BE2C (cell line): ENCODE results near the gene PDE9A.

Experiments
- DNase-seq: peaks from one replicate; pipeline ENCODE4 v3.0.0-alpha.2; 2020
- H3K27me3 ChIP-seq: fragments of 250-450 bp; sonication (Bioruptor Pico); 2 replicates; pipeline ENCODE4 v1.5.1; 2020; ENCODE audit warnings: mild to moderate bottlenecking
- H3K36me3 ChIP-seq: fragments of 250-450 bp; sonication (Bioruptor Pico); 2 replicates; pipeline ENCODE4 v1.5.1; 2020; ENCODE audit warnings: mild to moderate bottlenecking
- H3K4me1 ChIP-seq: fragments of 250-450 bp; sonication (Bioruptor Pico); 2 replicates; pipeline ENCODE4 v1.5.1; 2020
- H3K4me3 ChIP-seq: 2 replicates; pipeline ENCODE4 v1.5.1; 2011; ENCODE audit warnings: low read depth, low read length
- H3K9me3 ChIP-seq: fragments of 250-450 bp; sonication (Bioruptor Pico); 2 replicates; pipeline ENCODE4 v1.5.1; 2020
- TF ChIP-seq, protein P1 (sequence below): IDR thresholded peaks from 2 replicates; pipeline ENCODE4 v1.5.1; 2012; ENCODE audit warnings: mild to moderate bottlenecking, low read depth, low read length

PDE9A gene

DNA sequence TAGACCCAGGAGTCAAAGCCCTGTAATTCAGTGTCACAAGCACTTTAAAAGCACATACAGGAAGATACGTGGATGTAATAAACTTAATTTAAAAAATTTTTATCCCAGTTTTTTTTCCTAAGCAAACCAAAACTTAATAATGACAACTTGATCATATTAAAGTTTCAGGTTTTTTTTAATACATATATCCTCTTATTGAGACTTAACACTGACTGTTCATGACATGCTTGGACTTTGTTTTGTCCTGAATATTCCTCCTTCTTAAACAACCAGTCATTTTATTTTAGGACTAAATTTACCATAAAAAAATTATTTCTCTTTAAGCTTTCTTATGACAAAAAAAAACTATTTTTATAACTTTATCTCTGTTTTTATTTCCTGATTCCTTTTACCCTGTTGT lies 161.8 kb downstream of the PDE9A start:
- TF ChIP-seq, protein P1, sequence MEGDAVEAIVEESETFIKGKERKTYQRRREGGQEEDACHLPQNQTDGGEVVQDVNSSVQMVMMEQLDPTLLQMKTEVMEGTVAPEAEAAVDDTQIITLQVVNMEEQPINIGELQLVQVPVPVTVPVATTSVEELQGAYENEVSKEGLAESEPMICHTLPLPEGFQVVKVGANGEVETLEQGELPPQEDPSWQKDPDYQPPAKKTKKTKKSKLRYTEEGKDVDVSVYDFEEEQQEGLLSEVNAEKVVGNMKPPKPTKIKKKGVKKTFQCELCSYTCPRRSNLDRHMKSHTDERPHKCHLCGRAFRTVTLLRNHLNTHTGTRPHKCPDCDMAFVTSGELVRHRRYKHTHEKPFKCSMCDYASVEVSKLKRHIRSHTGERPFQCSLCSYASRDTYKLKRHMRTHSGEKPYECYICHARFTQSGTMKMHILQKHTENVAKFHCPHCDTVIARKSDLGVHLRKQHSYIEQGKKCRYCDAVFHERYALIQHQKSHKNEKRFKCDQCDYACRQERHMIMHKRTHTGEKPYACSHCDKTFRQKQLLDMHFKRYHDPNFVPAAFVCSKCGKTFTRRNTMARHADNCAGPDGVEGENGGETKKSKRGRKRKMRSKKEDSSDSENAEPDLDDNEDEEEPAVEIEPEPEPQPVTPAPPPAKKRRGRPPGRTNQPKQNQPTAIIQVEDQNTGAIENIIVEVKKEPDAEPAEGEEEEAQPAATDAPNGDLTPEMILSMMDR: no peak
- H3K27me3 ChIP-seq: no peaks in the 10 kb centered on the region
- H3K4me3 ChIP-seq: no peak overlapping the region
- peaks cover 3% of the 10 kb centered on the region; the same call in 1 of the 2 replicates for H3K9me3 ChIP-seq
- no peaks in the 10 kb centered on the region for H3K36me3 ChIP-seq
- DNase-seq: no peak
- no peaks in the 10 kb centered on the region for H3K4me1 ChIP-seq

DNA sequence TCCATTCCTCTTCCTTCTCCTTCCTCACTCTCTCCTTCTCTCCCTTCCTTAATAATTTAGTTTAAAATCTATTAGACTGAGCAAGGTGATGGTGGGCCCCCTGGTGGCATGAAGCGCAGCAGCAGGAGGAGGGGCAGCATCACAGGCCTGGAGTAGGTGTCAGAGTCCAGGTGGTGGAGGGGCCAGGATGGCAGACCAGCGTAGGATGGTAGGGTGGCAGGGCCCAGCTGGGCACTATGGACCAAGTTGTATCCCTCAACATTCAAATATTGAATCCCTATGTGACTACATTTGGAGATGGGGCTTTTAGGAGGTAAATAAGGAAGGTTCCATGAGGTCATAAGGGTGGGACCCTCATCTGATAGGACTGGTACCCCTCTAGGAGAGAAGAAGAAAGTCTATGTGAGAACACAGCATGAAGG lies 164.9 kb downstream of the PDE9A start:
- Histone ChIP-seq H3K4me3 (no peak overlapping the region), H3K4me1 (no peaks in the 10 kb centered on the region), H3K9me3 (peaks cover 3% of the 10 kb centered on the region; the same call in 1 of the 2 replicates), H3K27me3 (no peaks in the 10 kb centered on the region), H3K36me3 (no peaks in the 10 kb centered on the region)
- TF ChIP-seq, protein P1: peak; percentile 90
- peak; percentile 60 for DNase-seq

DNA sequence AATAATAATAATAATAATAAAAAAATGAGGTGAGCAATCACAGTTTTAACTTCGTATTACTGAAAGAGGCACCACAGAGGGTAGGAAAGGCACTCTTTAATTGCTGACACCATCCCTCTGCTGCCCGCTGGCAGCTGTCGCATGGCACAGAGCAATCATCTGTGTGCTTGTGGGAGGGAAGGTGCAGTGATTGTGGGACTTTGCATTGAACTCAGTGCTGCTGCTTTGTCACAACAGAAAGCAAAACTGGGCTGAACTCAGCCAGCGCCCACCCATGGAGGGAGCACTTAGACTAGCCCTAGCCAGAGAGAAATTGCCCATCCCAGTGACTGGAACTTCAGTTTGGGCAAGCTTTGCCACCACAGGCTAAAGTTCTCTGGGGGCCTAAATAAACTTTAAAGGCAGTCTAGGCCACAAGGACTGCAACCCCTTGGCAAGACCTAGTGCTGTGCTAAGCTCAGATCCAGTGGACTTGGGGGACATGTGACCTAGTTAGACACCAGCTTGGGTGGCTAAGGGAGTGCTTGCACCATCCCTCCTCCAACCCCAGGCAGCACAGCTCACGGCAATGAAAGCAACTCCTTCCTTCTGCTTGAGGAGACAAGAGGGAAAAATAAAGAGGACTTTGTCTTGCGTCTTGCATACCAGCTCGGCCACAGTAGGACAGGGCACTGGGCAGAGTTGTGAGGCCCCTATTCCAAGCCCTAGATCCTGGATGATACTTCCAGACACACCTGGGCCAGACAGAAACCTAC lies 166.6 kb downstream of the PDE9A start:
- no peaks in the 10 kb centered on the region for H3K27me3 ChIP-seq
- TF ChIP-seq, protein P1: no peak

DNA sequence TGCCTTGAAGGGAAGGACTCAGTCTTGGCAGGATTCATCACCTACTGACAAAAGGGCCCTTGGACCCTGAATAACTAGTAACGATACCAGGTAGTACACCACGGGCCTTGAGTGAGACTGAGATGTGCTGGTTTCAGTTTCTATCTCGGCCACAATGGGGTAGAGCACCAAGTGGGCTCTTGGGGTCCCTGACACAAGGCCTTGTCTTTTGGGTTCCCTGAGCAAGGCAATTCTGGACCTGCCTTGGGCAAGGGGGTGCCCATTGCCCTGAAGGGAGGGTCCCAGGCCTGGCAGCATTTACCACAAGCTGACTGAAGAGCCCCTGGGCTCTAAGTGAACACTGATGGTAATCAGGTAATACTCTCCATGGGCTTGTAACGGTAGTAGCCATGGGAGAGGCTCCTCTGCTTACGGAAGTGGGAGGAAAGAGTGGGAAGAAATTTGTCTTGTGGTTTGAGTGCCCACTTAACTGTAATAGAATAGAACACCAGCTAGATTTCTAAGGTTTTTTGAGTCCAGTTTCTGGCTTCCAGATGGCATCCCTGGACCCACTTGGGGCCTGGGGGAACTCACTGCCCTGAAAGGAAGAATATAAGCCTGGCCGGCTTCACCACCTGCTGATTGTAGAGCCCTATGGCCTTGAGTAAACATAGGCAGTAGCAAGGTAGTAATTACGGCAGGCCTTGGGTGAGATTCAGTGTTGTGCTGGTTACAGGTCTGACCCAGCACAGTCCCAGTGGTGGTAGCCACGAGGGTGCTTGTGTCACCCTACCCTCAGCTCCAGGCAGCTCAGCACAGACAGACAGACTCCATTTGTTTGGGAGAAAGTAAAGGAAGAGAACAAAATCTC lies 167.4 kb downstream of the PDE9A start:
- TF ChIP-seq, protein P1: no peak
- Histone ChIP-seq H3K9me3 (no peaks in the 10 kb centered on the region), H3K4me1 (no peaks in the 10 kb centered on the region), H3K4me3 (no peak overlapping the region), H3K36me3 (no peaks in the 10 kb centered on the region), H3K27me3 (no peaks in the 10 kb centered on the region)
- DNase-seq: no peak

More for the DNA sequence above, 166.6 kb downstream of the PDE9A start:
- Histone ChIP-seq H3K9me3 (peaks cover under 1% of the 10 kb centered on the region; the same call in 1 of the 2 replicates), H3K36me3 (no peaks in the 10 kb centered on the region), H3K4me3 (no peak overlapping the region), H3K4me1 (no peaks in the 10 kb centered on the region)
- DNase-seq: no peak
